Stimulated activated CD4-positive, alpha-beta T cell treated with anti-CD3 and anti-CD28 coated beads, Interleukin-15, amount 100 ng/mL, for 48 hours (primary cell): ENCODE data around the gene LARGE1.
"Not testable (repeated sequence)": the region's sequence is repeated elsewhere in the genome, so short reads cannot be mapped to it uniquely, and the experiment has no call there.

Experiments used
- DNase-seq, 2 donors: peaks; one replicate each; pipeline ENCODE4 v3.0.0-alpha.2; 2020; ENCODE audit warnings: low read depth in 2 of 2

LARGE1 gene

GRCh38 chr22:33476716-33477115, 443.6 kb downstream of the LARGE1 start:
- DNase-seq = no peak

GRCh38 chr22:33476206-33476605, 444.1 kb downstream of the LARGE1 start:
- no peak for DNase-seq

- DNase-seq = no peak
Measured at GRCh38 chr22:33474587-33474986, 445.7 kb downstream of the LARGE1 start.

GRCh38 chr22:33472462-33473344, 447.6 kb downstream of the LARGE1 start:
- DNase-seq = no peak

- DNase-seq = no peak
Measured at GRCh38 chr22:33470456-33470855, 449.8 kb downstream of the LARGE1 start.

- DNase-seq = no peak
Measured at GRCh38 chr22:33467620-33468095, 452.6 kb downstream of the LARGE1 start.

GRCh38 chr22:33467080-33467479, 453.2 kb downstream of the LARGE1 start:
- DNase-seq = no peak

GRCh38 chr22:33465554-33465953, 454.7 kb downstream of the LARGE1 start:
- DNase-seq = no peak

GRCh38 chr22:33464698-33465097, 455.6 kb downstream of the LARGE1 start:
- DNase-seq = no peak

GRCh38 chr22:33461698-33462434, 458.4 kb downstream of the LARGE1 start:
- DNase-seq = no peak

- DNase-seq = not testable (repeated sequence)
Measured at GRCh38 chr22:33461245-33461644, 459.0 kb downstream of the LARGE1 start.

GRCh38 chr22:33459137-33459536, 461.1 kb downstream of the LARGE1 start:
- no peak for DNase-seq

- DNase-seq = no peak
Measured at GRCh38 chr22:33456511-33456910, 463.8 kb downstream of the LARGE1 start.

- no peak for DNase-seq
Measured at GRCh38 chr22:33455036-33455435, 465.2 kb downstream of the LARGE1 start.

GRCh38 chr22:33451866-33452469, 468.3 kb downstream of the LARGE1 start:
- DNase-seq = no peak

GRCh38 chr22:33450756-33451155, 469.5 kb downstream of the LARGE1 start:
- DNase-seq = no peak

GRCh38 chr22:33447733-33448132, 472.5 kb downstream of the LARGE1 start:
- no peak for DNase-seq

GRCh38 chr22:33443683-33444082, 476.6 kb downstream of the LARGE1 start:
- DNase-seq = no peak

GRCh38 chr22:33440756-33441155, 479.5 kb downstream of the LARGE1 start:
- DNase-seq = no peak

GRCh38 chr22:33438273-33438672, 482.0 kb downstream of the LARGE1 start:
- DNase-seq = no peak

- DNase-seq = no peak
Measured at GRCh38 chr22:33431300-33431699, 489.0 kb downstream of the LARGE1 start.

- no peak for DNase-seq
Measured at GRCh38 chr22:33429281-33429680, 491.0 kb downstream of the LARGE1 start.
